K562 (cell line): Measurements from ENCODE around the gene TMEM267. TPM values are rescaled to one million over a fixed set of nuclear protein-coding genes. Genes with fewer than 3 reads are reported as not detected.

Experiments
- CCNT2 ChIP-seq: IDR thresholded peaks from 2 replicates; pipeline ENCODE4 v1.6.1; 2011; ENCODE audit warnings: borderline replicate concordance, low read depth, mild to moderate bottlenecking, moderate library complexity, mixed read lengths, low read length; ENCODE audit not compliant: insufficient read length; ENCODE audit errors: extremely low read depth
- ELK3 ChIP-seq: fragments of 450-650 bp; formaldehyde crosslinking; IDR thresholded peaks from 2 replicates; pipeline ENCODE4 v1.4.0; 2020; ENCODE audit warnings: mild to moderate bottlenecking
- ESRRB ChIP-seq: fragments of 250-450 bp; sonication (Bioruptor Pico); IDR thresholded peaks from 2 replicates; pipeline ENCODE4 v1.5.0; 2020; ENCODE audit warnings: mild to moderate bottlenecking, moderate library complexity, borderline replicate concordance
- GATA2 ChIP-seq: sonication (generic); formaldehyde crosslinking; IDR thresholded peaks from 2 replicates; pipeline ENCODE4 v1.4.0; 2020; ENCODE audit warnings: mild to moderate bottlenecking, missing genetic modification reagents
- HBP1 ChIP-seq: fragments of 450-650 bp; formaldehyde crosslinking; IDR thresholded peaks from 2 replicates; pipeline ENCODE4 v1.4.0; 2022; ENCODE audit warnings: missing genetic modification characterization
- HCFC1 ChIP-seq: IDR thresholded peaks from 2 replicates; pipeline ENCODE4 v1.6.1; 2012; ENCODE audit warnings: low read depth, low read length, improper control_type of control experiment
- HOXB6 ChIP-seq: fragments of 250-450 bp; sonication (Bioruptor Pico); IDR thresholded peaks from 2 replicates; pipeline ENCODE4 v1.5.1; 2022; ENCODE audit warnings: mild to moderate bottlenecking, borderline replicate concordance
- MEF2D ChIP-seq: conservative IDR thresholded peaks from 2 replicates; pipeline ENCODE4 v1.6.1; 2016; ENCODE audit warnings: low read depth, missing genetic modification characterization, missing compliant biosample characterization
- MITF ChIP-seq: IDR thresholded peaks from 2 replicates; pipeline ENCODE4 v1.6.1; 2014; ENCODE audit warnings: antibody characterized with exemption
- MYNN ChIP-seq, 2 experiments: sonication (generic); formaldehyde crosslinking in 1 of 2; IDR thresholded peaks; 2 replicates each; pipeline versions ENCODE4 v1.5.0 to v1.6.1; 2016 to 2020; ENCODE audit warnings: antibody characterized with exemption in 1 of 2, missing genetic modification reagents in 1 of 2
- NFYB ChIP-seq: IDR thresholded peaks from 2 replicates; pipeline ENCODE4 v1.6.1; 2011; ENCODE audit warnings: mild to moderate bottlenecking, moderate library complexity; ENCODE audit not compliant: insufficient read length; ENCODE audit errors: extremely low read depth
- PHTF2 ChIP-seq: fragments of 250-450 bp; sonication (Bioruptor Pico); IDR thresholded peaks from 2 replicates; pipeline ENCODE4 v1.5.0; 2021; ENCODE audit warnings: mild to moderate bottlenecking
- POLR3A ChIP-seq: IDR thresholded peaks from 2 replicates; pipeline ENCODE4 v1.6.1; 2011; ENCODE audit warnings: borderline replicate concordance, mild to moderate bottlenecking, moderate library complexity; ENCODE audit not compliant: insufficient read length, insufficient read depth; ENCODE audit errors: extremely low read depth
- RBFOX2 ChIP-seq: fragments of 200-400 bp; formaldehyde crosslinking; IDR thresholded peaks from 2 replicates; pipeline ENCODE4 v1.6.1; 2017; ENCODE audit warnings: low read depth, mild to moderate bottlenecking, low read length, moderate library complexity
- RBM25 ChIP-seq: fragments of 200-400 bp; formaldehyde crosslinking; IDR thresholded peaks from 2 replicates; pipeline ENCODE4 v1.6.1; 2018; ENCODE audit warnings: low read length, low read depth, moderate library complexity; ENCODE audit not compliant: severe bottlenecking
- SIN3B ChIP-seq: fragments of 450-650 bp; IDR thresholded peaks from 2 replicates; pipeline ENCODE4 v1.6.1; 2017; ENCODE audit warnings: low read depth, mild to moderate bottlenecking, moderate library complexity
- SNIP1 ChIP-seq: fragments of 450-650 bp; IDR thresholded peaks from 2 replicates; pipeline ENCODE4 v1.7.1; 2017; ENCODE audit warnings: low read depth, mild to moderate bottlenecking
- TAF9B ChIP-seq: fragments of 450-650 bp; IDR thresholded peaks from 2 replicates; pipeline ENCODE4 v1.6.1; 2018; ENCODE audit warnings: mild to moderate bottlenecking; ENCODE audit not compliant: partially characterized antibody
- ZBTB7A ChIP-seq: IDR thresholded peaks from 2 replicates; pipeline ENCODE4 v1.6.1; 2011; ENCODE audit warnings: low read depth, mild to moderate bottlenecking, low read length, moderate library complexity, borderline replicate concordance; ENCODE audit not compliant: control insufficient read depth
- ZNF316 ChIP-seq: fragments of 450-650 bp; IDR thresholded peaks from 2 replicates; pipeline ENCODE4 v1.6.1; 2016
- ZSCAN32 ChIP-seq: fragments of 450-650 bp; formaldehyde crosslinking; IDR thresholded peaks from 2 replicates; pipeline ENCODE4 v1.4.0; 2020; ENCODE audit warnings: mild to moderate bottlenecking, moderate library complexity
- polyA plus RNA-seq, 8 experiments: library from polyadenylated mRNA; depleted of rRNA in 4 of 8; stranded (reverse) in 5 of 8; unstranded in 3 of 8; fragments of >200 nt; fragmentation: Nextera tagmentation in 2 of 8; fragmentation: Illumina TruSeq in 1 of 8; extraction: Ambion mirVana in 2 of 8; extraction: Trizol in 1 of 8; gene quantifications; 2 replicates each; pipeline versions ENCODE4 v1.2.1 to v1.2.3, GENCODE V29; 2011 to 2014; ENCODE audit warnings: inconsistent platforms in 1 of 8, missing spikeins in 1 of 8
- total RNA-seq, 7 experiments: library from RNA; depleted of rRNA in 6 of 7; stranded (reverse); fragments of >200 nt in 6 of 7; fragmentation: Illumina TruSeq in 2 of 7; extraction: Trizol in 2 of 7; gene quantifications; 2 replicates each; pipeline versions ENCODE4 v1.2.1 to v1.2.3, GENCODE V29; 2011 to 2021; ENCODE audit warnings: low replicate concordance in 1 of 7
- TF ChIP-seq, protein P1 (sequence below): fragments of 200-400 bp; formaldehyde crosslinking; IDR thresholded peaks from 2 replicates; pipeline ENCODE4 v1.6.1; 2017; ENCODE audit warnings: mild to moderate bottlenecking, low read depth, low read length, moderate library complexity

TMEM267 gene
- total and polyA plus RNA-seq, 9 of the 15 experiments (the other 6 are each of a cell fraction or from before 2014, with no cell fraction given) = 8.1 to 61.1 (median 17.8) TPM

GRCh38 chr5:43514816-43515677, 31.4 kb upstream of the TMEM267 start, which contains the start of gene C5orf34 (continued):
- TF ChIP-seq PHTF2 (CRISPR knock-in tag) (no peak), RBM25 (no peak), ZSCAN32 (CRISPR knock-in tag) (no peak), MITF (no peak), HBP1 (0 out of 2 replicates have a peak, but pooled peaks have one; percentile 44), ZBTB7A (no peak), HOXB6 (no peak), CCNT2 (peak; percentile 32), GATA2 (CRISPR knock-in tag) (no peak), POLR3A (no peak), ESRRB (no peak), SIN3B (0 out of 2 replicates have a peak, but pooled peaks have one; percentile 13), MYNN (IDR thresholded peaks at IDR 0.05) (peak; percentile 72; the same call in 1 of the 2 replicates), MYNN (CRISPR knock-in tag; IDR thresholded peaks at IDR 0.05) (no peak), RBFOX2 (peak; percentile 94), HCFC1 (peak; percentile 64), ZNF316 (no peak), SNIP1 (no peak), ELK3 (no peak), MEF2D (tag) (no peak), NFYB (peak; percentile 14), TAF9B (peak; percentile 88)
- TF ChIP-seq, protein P1, sequence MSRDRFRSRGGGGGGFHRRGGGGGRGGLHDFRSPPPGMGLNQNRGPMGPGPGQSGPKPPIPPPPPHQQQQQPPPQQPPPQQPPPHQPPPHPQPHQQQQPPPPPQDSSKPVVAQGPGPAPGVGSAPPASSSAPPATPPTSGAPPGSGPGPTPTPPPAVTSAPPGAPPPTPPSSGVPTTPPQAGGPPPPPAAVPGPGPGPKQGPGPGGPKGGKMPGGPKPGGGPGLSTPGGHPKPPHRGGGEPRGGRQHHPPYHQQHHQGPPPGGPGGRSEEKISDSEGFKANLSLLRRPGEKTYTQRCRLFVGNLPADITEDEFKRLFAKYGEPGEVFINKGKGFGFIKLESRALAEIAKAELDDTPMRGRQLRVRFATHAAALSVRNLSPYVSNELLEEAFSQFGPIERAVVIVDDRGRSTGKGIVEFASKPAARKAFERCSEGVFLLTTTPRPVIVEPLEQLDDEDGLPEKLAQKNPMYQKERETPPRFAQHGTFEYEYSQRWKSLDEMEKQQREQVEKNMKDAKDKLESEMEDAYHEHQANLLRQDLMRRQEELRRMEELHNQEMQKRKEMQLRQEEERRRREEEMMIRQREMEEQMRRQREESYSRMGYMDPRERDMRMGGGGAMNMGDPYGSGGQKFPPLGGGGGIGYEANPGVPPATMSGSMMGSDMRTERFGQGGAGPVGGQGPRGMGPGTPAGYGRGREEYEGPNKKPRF = no peak
